ENCODE data around the gene JUP. TPM values are rescaled to one million over a fixed set of nuclear protein-coding genes. Genes with fewer than 3 reads are reported as not detected.

Gene JUP
- total RNA-seq, 1 donor from 2014 or later: 749 TPM

GRCh38 chr17:41824086-41824485 is 37.6 kb upstream of the JUP start:
- no peak for DNase-seq (ENCODE audit: low read depth)

GRCh38 chr17:41823580-41823979 is 37.1 kb upstream of the JUP start:
- no peak for DNase-seq (ENCODE audit: low read depth)
- TF ChIP-seq CTCF (IDR thresholded peaks at IDR 0.05; ENCODE audit: insufficient read depth, low read length, poor library complexity, severe bottlenecking): no peak
- Histone ChIP-seq H3K36me3 (ENCODE audit: control insufficient read depth, insufficient read depth, low read length) (no peaks in the 10 kb centered on the region), H3K27me3 (ENCODE audit: control insufficient read depth, insufficient read depth, low read length) (no peaks in the 10 kb centered on the region), H3K4me3 (ENCODE audit: low read depth, low read length) (no peak overlapping the region)

More at GRCh38 chr17:41824086-41824485, 37.6 kb upstream of the JUP start:
- Histone ChIP-seq H3K27me3 (ENCODE audit: control insufficient read depth, insufficient read depth, low read length) (no peaks in the 10 kb centered on the region), H3K4me3 (ENCODE audit: low read depth, low read length) (no peak overlapping the region), H3K36me3 (ENCODE audit: control insufficient read depth, insufficient read depth, low read length) (no peaks in the 10 kb centered on the region)
- TF ChIP-seq CTCF (IDR thresholded peaks at IDR 0.05; ENCODE audit: insufficient read depth, low read length, poor library complexity, severe bottlenecking): no peak

- Histone ChIP-seq H3K36me3 (ENCODE audit: control insufficient read depth, insufficient read depth, low read length) (no peaks in the 10 kb centered on the region), H3K27me3 (ENCODE audit: control insufficient read depth, insufficient read depth, low read length) (no peaks in the 10 kb centered on the region), H3K4me3 (ENCODE audit: low read depth, low read length) (no peak overlapping the region)
- no peak for DNase-seq (ENCODE audit: low read depth)
- TF ChIP-seq CTCF (IDR thresholded peaks at IDR 0.05; ENCODE audit: insufficient read depth, low read length, poor library complexity, severe bottlenecking): no peak
Observed at GRCh38 chr17:41823141-41823524, 36.6 kb upstream of the JUP start.

- H3K36me3 ChIP-seq (ENCODE audit: control insufficient read depth, insufficient read depth, low read length): no peaks in the 10 kb centered on the region
- TF ChIP-seq CTCF (IDR thresholded peaks at IDR 0.05; ENCODE audit: insufficient read depth, low read length, poor library complexity, severe bottlenecking): no peak
- DNase-seq (ENCODE audit: low read depth): no peak
- no peak overlapping the region for H3K4me3 ChIP-seq (ENCODE audit: low read depth, low read length)
- no peaks in the 10 kb centered on the region for H3K27me3 ChIP-seq (ENCODE audit: control insufficient read depth, insufficient read depth, low read length)
Observed at GRCh38 chr17:41822216-41823140, 36.0 kb upstream of the JUP start.

- no peaks in the 10 kb centered on the region for H3K27me3 ChIP-seq (ENCODE audit: control insufficient read depth, insufficient read depth, low read length)
- DNase-seq (ENCODE audit: low read depth): no peak
- no peaks in the 10 kb centered on the region for H3K36me3 ChIP-seq (ENCODE audit: control insufficient read depth, insufficient read depth, low read length)
- H3K4me3 ChIP-seq (ENCODE audit: low read depth, low read length): no peak overlapping the region
- no peak for TF ChIP-seq CTCF (IDR thresholded peaks at IDR 0.05; ENCODE audit: insufficient read depth, low read length, poor library complexity, severe bottlenecking)
Observed at GRCh38 chr17:41821776-41822175, 35.3 kb upstream of the JUP start.

Data from kidney epithelial cell (primary cell).